GM12864 (cell line): ENCODE data around the gene VPS33B.
"Not testable (repeated sequence)": the region's sequence is repeated elsewhere in the genome, so short reads cannot be mapped to it uniquely, and the experiment has no call there.

Source experiments
- DNase-seq: peaks from one replicate; pipeline ENCODE4 v3.0.0-alpha.2; 2011; ENCODE audit warnings: low read depth
- H3K4me3 ChIP-seq: 2 replicates; pipeline ENCODE4 v1.5.1; 2011; ENCODE audit warnings: mild to moderate bottlenecking, low read depth, low read length, control low read depth
- CTCF ChIP-seq: IDR thresholded peaks from 2 replicates; pipeline ENCODE4 v1.5.1; 2011; ENCODE audit warnings: low read depth, mild to moderate bottlenecking, moderate library complexity, low read length, control low read depth, inconsistent platforms; ENCODE audit errors: missing control alignments

The VPS33B gene

GRCh38 chr15:91017716-91018115, 4.7 kb downstream of the VPS33B start:
- no peak for DNase-seq
- H3K4me3 ChIP-seq = no peak overlapping the region
- no peak for TF ChIP-seq CTCF

- H3K4me3 ChIP-seq, DNase-seq: not testable (repeated sequence)
Measured at GRCh38 chr15:91013701-91014100, 8.7 kb downstream of the VPS33B start.

DNA sequence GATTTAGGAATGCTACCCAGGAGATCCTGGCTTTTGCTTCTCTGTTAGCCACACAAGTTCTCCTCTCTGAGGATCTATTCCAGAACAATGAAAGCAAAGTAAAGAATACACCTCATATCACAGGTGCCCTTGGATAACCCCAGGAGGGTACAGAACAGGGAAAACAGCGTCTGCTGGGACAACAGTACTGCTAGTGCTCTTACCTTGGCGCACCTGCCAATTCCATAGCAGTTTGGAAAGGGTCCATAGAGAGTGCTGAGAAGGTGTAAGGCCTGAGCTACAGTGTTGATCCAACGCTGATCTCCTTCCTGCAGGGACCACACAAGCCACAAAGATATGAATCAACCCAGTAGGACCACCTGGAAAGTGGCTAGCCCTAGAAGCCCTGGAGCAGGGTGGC, 15.1 kb downstream of the VPS33B start:
- H3K4me3 ChIP-seq = no peak overlapping the region
- no peak for TF ChIP-seq CTCF
- DNase-seq = no peak

DNA sequence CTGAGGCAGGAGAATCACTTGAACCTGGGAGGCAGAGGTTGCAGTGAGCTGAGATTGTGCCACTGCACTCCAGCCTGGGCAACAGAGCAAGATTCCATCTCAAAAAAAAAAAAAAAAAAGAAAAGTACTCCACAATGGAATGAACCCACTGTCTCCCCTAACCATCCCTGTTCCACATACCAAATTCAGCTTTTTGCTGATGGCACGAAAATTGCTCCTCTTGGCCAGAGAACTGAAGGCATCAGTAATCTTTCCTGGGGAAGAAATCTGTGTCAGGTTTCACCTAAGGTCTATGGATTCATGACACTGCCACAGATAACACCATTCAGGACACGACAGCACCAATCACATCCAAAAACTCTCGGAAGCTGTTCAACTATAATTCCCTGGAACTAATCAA, 21.2 kb downstream of the VPS33B start:
- no peak for DNase-seq
- no peak overlapping the region for H3K4me3 ChIP-seq
- no peak for TF ChIP-seq CTCF

DNA sequence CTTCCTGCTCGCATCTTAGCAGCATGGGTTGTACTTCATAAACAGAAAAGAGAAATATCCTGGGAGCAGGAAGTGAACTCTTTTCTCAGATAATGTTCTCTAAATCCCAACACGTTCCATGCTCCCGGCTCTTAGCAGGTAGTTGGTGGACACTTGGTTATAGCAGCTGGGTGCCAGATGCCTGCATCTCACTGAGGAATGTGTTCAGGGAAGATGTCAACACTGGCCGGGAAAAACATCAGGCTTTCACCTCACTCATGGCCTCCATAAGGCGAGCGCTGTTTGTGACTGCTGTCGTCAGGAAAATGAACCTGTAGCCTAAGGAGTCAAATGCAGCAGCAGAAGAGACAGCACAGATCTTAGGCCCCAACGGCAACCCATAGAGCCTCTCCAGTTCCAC, 23.7 kb downstream of the VPS33B start:
- no peak for TF ChIP-seq CTCF
- no peak for DNase-seq
- H3K4me3 ChIP-seq = no peak overlapping the region

DNA sequence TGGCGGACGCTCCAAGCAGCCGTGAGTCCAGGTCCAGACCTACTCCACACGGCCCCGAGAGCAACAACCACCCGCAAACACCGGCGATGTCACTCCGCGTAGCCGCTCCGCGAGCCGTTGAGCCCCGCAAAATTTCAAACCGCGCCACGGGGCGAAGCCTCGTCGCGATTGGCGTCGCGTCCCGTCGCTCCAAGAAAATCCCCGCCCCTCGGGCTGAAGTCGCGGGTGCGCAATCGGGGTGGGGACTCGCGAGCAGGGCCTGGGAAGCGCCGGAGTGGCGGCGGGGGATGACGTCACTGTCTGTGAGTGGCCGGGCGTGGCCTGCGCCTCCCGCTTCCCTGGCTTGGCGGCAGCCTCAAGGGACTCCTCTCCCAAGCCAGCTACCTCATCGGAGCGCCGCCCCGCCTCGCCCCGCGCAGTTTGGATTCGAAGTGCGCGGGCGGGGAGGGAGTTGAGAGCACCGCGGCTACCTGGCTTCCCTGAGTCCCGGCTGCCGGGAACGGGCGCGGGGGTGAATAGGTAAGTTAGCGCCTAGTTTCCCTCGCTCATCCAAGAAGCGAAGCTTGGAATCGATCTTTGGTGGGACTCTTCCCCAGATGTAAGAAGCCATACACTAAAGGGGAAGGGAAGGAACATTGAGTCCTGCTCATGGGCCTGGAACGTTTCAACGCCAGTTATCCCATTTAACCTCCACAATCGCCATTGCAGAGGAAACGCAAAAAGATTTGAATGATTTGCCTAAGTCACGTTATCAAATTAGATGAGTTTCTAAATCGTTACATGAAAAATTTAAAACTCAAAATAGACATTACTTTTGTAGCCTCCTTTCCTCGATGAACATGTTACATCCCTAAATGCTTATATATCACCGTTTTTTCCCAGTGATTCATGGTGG, 27.7 kb downstream of the VPS33B start, which contains the start of gene PRC1:
Gene PRC1 (minus strand): TSS at position 119 of the 895 bp plus-strand sequence. CDS start 118 bp downstream, at position 1.
- TF ChIP-seq CTCF = no peak
- H3K4me3 ChIP-seq = peak within 1 kb of the TSS; percentile 100
- DNase-seq = peak; percentile 84

DNA sequence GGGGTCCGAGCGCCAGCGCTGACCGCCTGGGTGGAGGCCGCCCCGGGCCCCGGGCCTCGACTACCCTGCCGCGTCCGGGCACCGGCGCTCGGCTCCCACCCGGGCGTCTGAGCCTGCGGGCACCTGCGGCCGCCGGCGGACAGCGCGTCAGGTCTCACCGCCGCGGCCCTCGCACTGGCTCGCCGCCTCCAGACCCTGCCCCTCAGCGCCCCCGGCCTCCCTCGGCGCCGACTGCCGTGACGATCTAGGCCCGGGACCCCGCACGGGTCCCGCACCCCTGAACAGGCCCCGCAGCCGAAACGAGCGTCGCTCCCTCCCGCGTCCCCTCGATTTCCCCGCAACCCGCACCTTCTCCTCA, 28.4 kb downstream of the VPS33B start:
- DNase-seq = no peak
- no peak for TF ChIP-seq CTCF
- peak overlapping the region; percentile 100 for H3K4me3 ChIP-seq
